Sigmoid colon (tissue), 7 donors: Measurements from ENCODE around the gene FAM186B. TPM values are rescaled to one million over a fixed set of nuclear protein-coding genes. Genes with fewer than 3 reads are reported as not detected.

Experiments
- DNase-seq: peaks from one replicate; pipeline ENCODE4 v3.0.0-alpha.2; 2019
- H3K27ac ChIP-seq, 4 donors: fragments of 200-600 bp; sonication (generic); one replicate each; pipeline ENCODE4 v1.5.1; 2016 to 2019; ENCODE audit warnings: mild to moderate bottlenecking in 1 of 4
- H3K27me3 ChIP-seq, 3 donors: fragments of 200-600 bp; sonication (generic); one replicate each; pipeline ENCODE4 v1.5.1; 2019; ENCODE audit warnings: mild to moderate bottlenecking in 1 of 3
- H3K36me3 ChIP-seq, 4 donors: fragments of 200-600 bp; sonication (generic); one replicate each; pipeline ENCODE4 v1.5.1; 2016 to 2019
- H3K4me1 ChIP-seq, 4 donors: fragments of 200-600 bp; sonication (generic); one replicate each; pipeline ENCODE4 v1.5.1; 2017 to 2019
- H3K4me3 ChIP-seq, 4 donors: fragments of 200-600 bp; sonication (generic); one replicate each; pipeline ENCODE4 v1.5.1; 2017 to 2019; ENCODE audit warnings: mild to moderate bottlenecking in 2 of 4, moderate library complexity in 1 of 4
- H3K9me3 ChIP-seq, 4 donors: fragments of 200-600 bp in 3 of 4; sonication (generic) in 3 of 4; one replicate each; pipeline versions ENCODE4 v1.5.1 to v1.6.1; 2013 to 2019
- EP300 ChIP-seq, 4 donors: sonication (generic); formaldehyde crosslinking; IDR thresholded peaks; one replicate each; pipeline ENCODE4 v1.6.1; 2017; ENCODE audit warnings: antibody characterized with exemption in 4 of 4
- POLR2A ChIP-seq, 2 donors: fragments of 450-650 bp; IDR thresholded peaks; one replicate each; pipeline ENCODE4 v1.6.1; 2016; ENCODE audit warnings: antibody characterized with exemption in 2 of 2, mild to moderate bottlenecking in 2 of 2, moderate library complexity in 2 of 2
- POLR2AphosphoS5 ChIP-seq, 4 donors: sonication (generic); formaldehyde crosslinking; IDR thresholded peaks; one replicate each; pipeline ENCODE4 v1.6.1; 2017; ENCODE audit warnings: antibody characterized with exemption in 4 of 4
- WGBS, 2 donors: extraction: QIAGEN DNeasy Blood & Tissue Kit; methylation state at CpG; one replicate each; pipeline ENCODE4 v1.1.7; 2013; 5-methylcytosine and 5-hydroxymethylcytosine counted together
- intact Hi-C: fragments of 100-400 bp; cut with DNase I; formaldehyde crosslinking; loops from one replicate; pipeline ENCODE4 v1.15.1; 2023
- polyA plus RNA-seq, 3 donors: library from polyadenylated mRNA; stranded (reverse); fragments of 200-250 nt; gene quantifications; one replicate each; pipeline ENCODE4 v1.2.3, GENCODE V29; 2013
- total RNA-seq, 4 donors: library from RNA; depleted of rRNA; stranded (reverse); fragments of >200 nt; gene quantifications; one replicate each; pipeline ENCODE4 v1.1.0, GENCODE V29; 2016
- TF ChIP-seq, protein P1 (sequence below), 4 experiments: fragments of 450-650 bp in 3 of 4; fragments of 200-600 bp in 1 of 4; IDR thresholded peaks; one replicate each; pipeline ENCODE4 v1.5.1; 2016 to 2019; ENCODE audit warnings: antibody characterized with exemption in 4 of 4, mild to moderate bottlenecking in 3 of 4, moderate library complexity in 2 of 4
- donor health status: healthy with polysubstance abuse.
- donor health status: Bipolar disorder and iron deficiency.
- donor health status: healthy.

FAM186B gene
- total and polyA plus RNA-seq, 7 donors, result 0.16 to 0.54 (median 0.22) TPM; not detected in 4

DNA sequence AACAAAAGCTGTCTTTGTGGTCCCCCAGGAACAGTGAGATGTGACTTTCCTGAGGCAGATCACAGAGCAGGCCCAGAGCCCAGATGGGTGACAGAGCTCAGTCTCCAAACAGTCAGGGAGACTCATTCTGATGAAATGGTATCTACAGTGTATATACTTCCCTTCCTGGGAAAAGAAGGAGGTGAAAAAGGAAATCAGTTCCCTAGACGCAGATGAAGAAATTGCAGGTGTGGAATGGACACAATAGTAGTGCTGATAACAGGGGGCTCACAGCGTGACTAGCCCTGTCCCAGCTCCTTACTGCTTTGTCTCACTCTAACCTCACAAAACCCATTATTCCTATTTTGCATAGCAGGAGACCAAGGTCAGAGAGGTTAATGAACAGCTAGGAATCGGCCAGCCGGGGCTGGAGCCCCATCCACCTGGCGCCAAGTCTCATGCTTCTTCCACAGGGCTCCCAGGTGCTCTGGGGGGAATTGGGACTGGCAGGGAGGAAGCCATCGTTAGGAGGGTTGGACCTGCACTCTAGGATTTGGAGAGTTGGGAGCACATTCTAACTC, 54.7 kb downstream of the FAM186B start:
- TF ChIP-seq, protein P1, sequence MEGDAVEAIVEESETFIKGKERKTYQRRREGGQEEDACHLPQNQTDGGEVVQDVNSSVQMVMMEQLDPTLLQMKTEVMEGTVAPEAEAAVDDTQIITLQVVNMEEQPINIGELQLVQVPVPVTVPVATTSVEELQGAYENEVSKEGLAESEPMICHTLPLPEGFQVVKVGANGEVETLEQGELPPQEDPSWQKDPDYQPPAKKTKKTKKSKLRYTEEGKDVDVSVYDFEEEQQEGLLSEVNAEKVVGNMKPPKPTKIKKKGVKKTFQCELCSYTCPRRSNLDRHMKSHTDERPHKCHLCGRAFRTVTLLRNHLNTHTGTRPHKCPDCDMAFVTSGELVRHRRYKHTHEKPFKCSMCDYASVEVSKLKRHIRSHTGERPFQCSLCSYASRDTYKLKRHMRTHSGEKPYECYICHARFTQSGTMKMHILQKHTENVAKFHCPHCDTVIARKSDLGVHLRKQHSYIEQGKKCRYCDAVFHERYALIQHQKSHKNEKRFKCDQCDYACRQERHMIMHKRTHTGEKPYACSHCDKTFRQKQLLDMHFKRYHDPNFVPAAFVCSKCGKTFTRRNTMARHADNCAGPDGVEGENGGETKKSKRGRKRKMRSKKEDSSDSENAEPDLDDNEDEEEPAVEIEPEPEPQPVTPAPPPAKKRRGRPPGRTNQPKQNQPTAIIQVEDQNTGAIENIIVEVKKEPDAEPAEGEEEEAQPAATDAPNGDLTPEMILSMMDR (IDR thresholded peaks at IDR 0.05), result no peak
- no peak for TF ChIP-seq POLR2AphosphoS5 (IDR thresholded peaks at IDR 0.05)
- TF ChIP-seq POLR2A (IDR thresholded peaks at IDR 0.05), result no peak
- no peak for TF ChIP-seq EP300 (IDR thresholded peaks at IDR 0.05)
- Histone ChIP-seq H3K9me3 (no peaks in the 10 kb centered on the region), H3K36me3 (no peaks in the 10 kb centered on the region), H3K4me3 (no peak overlapping the region), H3K4me1 (peaks cover 0 to 15% (median 13%) of the 10 kb centered on the region in 4 donors), H3K27me3 (peaks cover 0 to 31% (median 29%) of the 10 kb centered on the region in 3 donors), H3K27ac (no peak overlapping the region)
- WGBS, 2 donors, result 25 to 68% methylated on average over 6 of the region's 6 CpGs
- DNase-seq, result no peak
- intact Hi-C loops, result no loop called here

DNA sequence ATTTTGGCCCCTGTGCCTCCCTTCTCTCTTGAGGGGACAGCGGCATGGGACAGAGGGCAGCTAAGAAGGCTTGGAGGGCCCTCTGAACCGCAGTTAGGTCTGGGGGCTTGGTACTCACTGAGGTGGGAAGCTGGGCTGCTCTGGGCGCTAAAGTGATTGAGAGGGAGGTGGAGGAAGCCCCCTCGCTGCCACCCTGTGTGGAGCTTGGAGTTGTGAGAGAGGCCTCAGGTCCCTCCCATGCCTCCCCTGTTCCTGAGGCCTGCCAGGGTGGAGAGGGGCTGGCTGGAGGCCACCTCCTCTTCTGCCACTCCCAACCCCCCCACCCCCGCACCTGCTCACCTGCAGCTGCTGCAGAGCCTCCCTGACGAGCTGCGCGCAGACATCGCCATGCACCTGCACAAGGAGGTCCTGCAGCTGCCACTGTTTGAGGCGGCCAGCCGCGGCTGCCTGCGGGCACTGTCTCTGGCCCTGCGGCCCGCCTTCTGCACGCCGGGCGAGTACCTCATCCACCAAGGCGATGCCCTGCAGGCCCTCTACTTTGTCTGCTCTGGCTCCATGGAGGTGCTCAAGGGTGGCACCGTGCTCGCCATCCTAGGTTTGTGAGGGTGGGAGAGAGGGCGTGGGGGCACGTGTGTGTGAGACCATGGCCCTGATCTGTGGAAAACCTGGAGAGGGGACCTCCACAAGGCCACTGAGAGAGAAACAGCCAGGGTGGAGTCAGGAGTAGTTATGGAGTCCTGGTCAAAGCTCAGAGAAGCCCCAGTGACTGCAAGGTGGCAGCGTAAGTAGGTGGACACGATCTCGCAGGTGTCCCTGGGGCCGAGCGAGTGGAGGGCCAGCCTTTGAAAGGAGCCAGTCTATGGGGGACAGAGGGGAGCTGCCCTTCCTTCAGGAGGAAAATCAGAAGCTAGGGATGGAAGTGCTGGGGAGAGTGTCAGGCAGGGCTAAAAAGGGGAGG, 55.4 kb downstream of the FAM186B start:
- TF ChIP-seq POLR2A (IDR thresholded peaks at IDR 0.05), result no peak
- TF ChIP-seq EP300 (IDR thresholded peaks at IDR 0.05), result no peak
- TF ChIP-seq, protein P1 (IDR thresholded peaks at IDR 0.05), result no peak
- no peak for TF ChIP-seq POLR2AphosphoS5 (IDR thresholded peaks at IDR 0.05)
- no peak overlapping the region for H3K27ac ChIP-seq
- peaks cover 0 to 15% (median 13%) of the 10 kb centered on the region in 4 donors for H3K4me1 ChIP-seq
- no peaks in the 10 kb centered on the region for H3K36me3 ChIP-seq
- H3K27me3 ChIP-seq, result peaks cover 0 to 39% (median 34%) of the 10 kb centered on the region in 3 donors
- H3K9me3 ChIP-seq, result no peaks in the 10 kb centered on the region
- DNase-seq, result no peak
- peak overlapping the region in 2 of 4 donors; percentile 45 to 50 for H3K4me3 ChIP-seq
- intact Hi-C loops, result no loop called here
- 40 to 80% methylated on average over 28 of the region's 28 CpGs for WGBS, 2 donors

DNA sequence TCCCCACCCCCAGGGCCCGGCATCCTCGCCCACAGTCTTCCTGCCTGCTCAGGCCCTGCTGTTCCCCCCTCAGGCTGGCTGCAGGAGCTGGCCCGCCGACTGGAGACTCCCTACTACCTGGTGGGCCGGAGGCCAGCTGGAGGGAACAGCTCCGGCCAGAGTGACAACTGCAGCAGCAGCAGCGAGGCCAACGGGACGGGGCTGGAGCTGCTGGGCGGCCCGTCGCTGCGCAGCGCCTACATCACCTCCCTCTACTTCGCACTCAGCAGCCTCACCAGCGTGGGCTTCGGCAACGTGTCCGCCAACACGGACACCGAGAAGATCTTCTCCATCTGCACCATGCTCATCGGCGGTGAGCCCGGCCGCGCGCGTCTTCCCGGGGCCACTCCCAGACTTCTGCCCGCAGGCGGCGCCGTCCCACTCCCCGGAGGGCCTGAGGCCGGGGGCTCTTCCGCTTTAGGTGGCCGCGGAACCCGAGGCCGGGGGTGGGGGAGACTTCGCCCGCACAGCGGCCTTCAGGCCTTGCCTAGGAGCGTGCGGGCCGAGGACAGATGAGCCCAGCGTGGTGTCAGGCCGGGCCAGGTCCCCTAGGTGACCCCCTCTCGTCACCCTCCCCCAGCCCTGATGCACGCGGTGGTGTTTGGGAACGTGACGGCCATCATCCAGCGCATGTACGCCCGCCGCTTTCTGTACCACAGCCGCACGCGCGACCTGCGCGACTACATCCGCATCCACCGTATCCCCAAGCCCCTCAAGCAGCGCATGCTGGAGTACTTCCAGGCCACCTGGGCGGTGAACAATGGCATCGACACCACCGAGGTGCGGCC, 56.4 kb downstream of the FAM186B start:
- H3K4me3 ChIP-seq, result peak overlapping the region; percentile 9 to 50 (median 31)
- H3K4me1 ChIP-seq, result peaks cover 0 to 15% (median 13%) of the 10 kb centered on the region in 4 donors
- 23 to 34% methylated on average over 70 of the region's 70 CpGs for WGBS, 2 donors
- H3K27me3 ChIP-seq, result peaks cover 0 to 48% (median 44%) of the 10 kb centered on the region in 3 donors
- H3K9me3 ChIP-seq, result no peaks in the 10 kb centered on the region
- intact Hi-C loops, result no loop called here
- no peaks in the 10 kb centered on the region for H3K36me3 ChIP-seq
- DNase-seq, result no peak
- TF ChIP-seq, protein P1 (IDR thresholded peaks at IDR 0.05), result peak in 2 of 4 experiments; percentile 28 to 45
- TF ChIP-seq POLR2AphosphoS5 (IDR thresholded peaks at IDR 0.05) (no peak), EP300 (IDR thresholded peaks at IDR 0.05) (no peak), POLR2A (IDR thresholded peaks at IDR 0.05) (no peak)
- peak overlapping the region in 1 of 4 donors; percentile 14 for H3K27ac ChIP-seq

DNA sequence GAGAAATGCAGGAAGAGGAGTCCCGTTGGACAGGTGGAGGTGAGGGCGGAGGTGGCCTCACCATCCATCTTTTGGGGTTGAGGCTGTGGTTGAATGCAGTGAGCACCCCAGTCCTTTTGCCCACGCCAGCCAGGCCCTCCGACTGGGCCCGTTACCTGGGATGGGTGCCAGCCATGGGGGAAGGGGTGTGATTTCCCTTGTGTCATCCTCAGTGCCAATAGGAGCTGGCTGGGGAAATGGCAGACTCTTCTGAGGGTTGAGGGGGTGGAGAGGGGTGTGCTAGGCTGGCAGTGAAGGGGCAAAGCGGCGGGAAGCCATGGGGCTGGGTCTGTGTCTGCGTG, 57.0 kb downstream of the FAM186B start:
- no peak overlapping the region for H3K27ac ChIP-seq
- H3K9me3 ChIP-seq, result no peaks in the 10 kb centered on the region
- peaks cover 0 to 15% (median 13%) of the 10 kb centered on the region in 4 donors for H3K4me1 ChIP-seq
- intact Hi-C loops, result no loop called here
- peak overlapping the region; percentile 9 to 50 (median 31) for H3K4me3 ChIP-seq
- TF ChIP-seq, protein P1 (IDR thresholded peaks at IDR 0.05), result no peak
- no peaks in the 10 kb centered on the region for H3K36me3 ChIP-seq
- H3K27me3 ChIP-seq, result peaks cover 0 to 54% (median 45%) of the 10 kb centered on the region in 3 donors
- no peak for DNase-seq
- WGBS, 2 donors, result 55 to 63% methylated on average over 8 of the region's 8 CpGs
